Ovary (tissue), 9 donors: ENCODE data around the gene LHX6. TPM values are rescaled to one million over a fixed set of nuclear protein-coding genes. Genes with fewer than 3 reads are reported as not detected.

Source experiments
- DNase-seq, 5 donors: peaks; one replicate each; pipeline ENCODE4 v3.0.0-alpha.2; 2019 to 2020
- H3K27ac ChIP-seq, 2 donors: fragments of 200-600 bp; one replicate each; pipeline versions ENCODE4 v1.5.1 to v1.8.0; 2019 to 2022
- H3K27me3 ChIP-seq: fragments of 200-600 bp; one replicate; pipeline ENCODE4 v1.8.0; 2022
- H3K36me3 ChIP-seq: fragments of 200-600 bp; sonication (generic); one replicate; pipeline ENCODE4 v1.5.1; 2019
- H3K4me1 ChIP-seq: one replicate; pipeline ENCODE4 v1.8.1; 2013; ENCODE audit warnings: mild to moderate bottlenecking, moderate library complexity; ENCODE audit not compliant: insufficient read depth
- H3K4me3 ChIP-seq: fragments of 200-600 bp; sonication (generic); one replicate; pipeline ENCODE4 v1.5.1; 2017
- H3K9me3 ChIP-seq, 2 donors: fragments of 200-600 bp in 1 of 2; sonication (generic) in 1 of 2; one replicate each; pipeline versions ENCODE4 v1.5.1 to v1.8.1; 2013 to 2019; ENCODE audit warnings: mild to moderate bottlenecking in 1 of 2, moderate library complexity in 1 of 2
- EP300 ChIP-seq: sonication (generic); formaldehyde crosslinking; IDR thresholded peaks from one replicate; pipeline ENCODE4 v1.6.1; 2017; ENCODE audit warnings: antibody characterized with exemption
- POLR2A ChIP-seq: fragments of 450-650 bp; IDR thresholded peaks from one replicate; pipeline ENCODE4 v1.6.1; 2017; ENCODE audit warnings: antibody characterized with exemption, mild to moderate bottlenecking, moderate library complexity
- WGBS, 3 donors: extraction: QIAGEN DNeasy Blood & Tissue Kit in 1 of 3; methylation state at CpG; one replicate each; pipeline versions ENCODE4 v1.1.5 to v1.1.7; 2013 to 2017; 5-methylcytosine and 5-hydroxymethylcytosine counted together
- intact Hi-C, 4 donors: fragments of 100-400 bp; cut with DNase I; formaldehyde crosslinking; loops; one replicate each; pipeline versions ENCODE4 v1.11.0 to v1.15.1; 2022 to 2023
- polyA plus RNA-seq, 2 donors: library from polyadenylated mRNA; stranded (reverse); fragments of 200-250 nt in 1 of 2; fragments of 350-450 nt in 1 of 2; fragmentation: Illumina TruSeq in 1 of 2; extraction: RNeasy Lipid Tissue Mini Kit (QIAGEN cat#74804) in 1 of 2; gene quantifications; one replicate each; pipeline ENCODE4 v1.2.3, GENCODE V29; 2013 to 2014
- total RNA-seq, 7 donors: library from RNA; depleted of rRNA in 2 of 7; stranded (reverse); fragments of >200 nt in 2 of 7; fragmentation: NEBNext Ultra II Directional in 3 of 7; extraction: Animal tissue kit (Norgen Biotek cat#: 25700) in 3 of 7; gene quantifications; one replicate each; pipeline versions ENCODE4 v1.1.0 to v1.2.4, GENCODE V29; 2016 to 2023
- TF ChIP-seq, protein P1 (sequence below), 3 donors: fragments of 450-650 bp in 2 of 3; fragments of 200-600 bp in 1 of 3; IDR thresholded peaks; one replicate each; pipeline versions ENCODE4 v1.5.1 to v1.8.0; 2016 to 2022; ENCODE audit warnings: antibody characterized with exemption in 3 of 3, mild to moderate bottlenecking in 1 of 3
- donor health status: DM: no; HTN: no; CAD: no; lungs with moderate emphysema.
- donor health status: DM: no; HTN: no; CAD: no.
- donor health status: Bipolar disorder and iron deficiency.
- donor health status: DM: yes; HTN: yes; CAD: no.
- donor health status: DM: no; HTN: no; CAD: no.
- donor health status: DM: yes; HTN: yes; CAD: no.

The LHX6 gene
- total and polyA plus RNA-seq, 9 donors = 0.46 to 8.8 (median 3.6) TPM

DNA sequence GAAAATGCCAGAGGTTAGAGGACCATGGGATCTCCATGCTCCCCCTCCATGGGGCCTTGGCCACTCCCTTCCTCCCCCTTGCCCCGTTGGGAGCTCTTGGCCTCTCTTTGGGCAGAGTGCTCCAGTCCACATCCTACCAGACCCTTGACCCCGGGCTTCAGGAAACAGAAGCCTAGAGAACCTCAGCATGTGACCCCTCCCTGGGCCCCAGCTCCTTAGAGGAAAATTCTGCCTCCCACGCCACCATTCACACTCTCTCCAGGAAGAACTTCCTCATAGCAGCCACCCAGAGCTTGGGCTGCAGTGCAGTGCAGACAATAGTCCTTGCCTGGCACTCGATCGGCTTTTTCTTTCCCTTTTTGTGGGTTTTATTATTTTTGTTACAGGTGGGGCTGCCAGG lies 6.0 kb downstream of the LHX6 start:
- intact Hi-C loops = no loop called here
- H3K27ac ChIP-seq = no peak overlapping the region
- H3K9me3 ChIP-seq = no peaks in the 10 kb centered on the region
- DNase-seq = no peak
- H3K27me3 ChIP-seq = no peaks in the 10 kb centered on the region
- TF ChIP-seq POLR2A (no peak), EP300 (no peak)
- TF ChIP-seq, protein P1, sequence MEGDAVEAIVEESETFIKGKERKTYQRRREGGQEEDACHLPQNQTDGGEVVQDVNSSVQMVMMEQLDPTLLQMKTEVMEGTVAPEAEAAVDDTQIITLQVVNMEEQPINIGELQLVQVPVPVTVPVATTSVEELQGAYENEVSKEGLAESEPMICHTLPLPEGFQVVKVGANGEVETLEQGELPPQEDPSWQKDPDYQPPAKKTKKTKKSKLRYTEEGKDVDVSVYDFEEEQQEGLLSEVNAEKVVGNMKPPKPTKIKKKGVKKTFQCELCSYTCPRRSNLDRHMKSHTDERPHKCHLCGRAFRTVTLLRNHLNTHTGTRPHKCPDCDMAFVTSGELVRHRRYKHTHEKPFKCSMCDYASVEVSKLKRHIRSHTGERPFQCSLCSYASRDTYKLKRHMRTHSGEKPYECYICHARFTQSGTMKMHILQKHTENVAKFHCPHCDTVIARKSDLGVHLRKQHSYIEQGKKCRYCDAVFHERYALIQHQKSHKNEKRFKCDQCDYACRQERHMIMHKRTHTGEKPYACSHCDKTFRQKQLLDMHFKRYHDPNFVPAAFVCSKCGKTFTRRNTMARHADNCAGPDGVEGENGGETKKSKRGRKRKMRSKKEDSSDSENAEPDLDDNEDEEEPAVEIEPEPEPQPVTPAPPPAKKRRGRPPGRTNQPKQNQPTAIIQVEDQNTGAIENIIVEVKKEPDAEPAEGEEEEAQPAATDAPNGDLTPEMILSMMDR (IDR thresholded peaks at IDR 0.05) = no peak
- peaks cover 6% of the 10 kb centered on the region for H3K4me1 ChIP-seq
- 39 to 50% (median 45%) methylated on average over 5 of the region's 5 CpGs for WGBS, 3 donors
- no peak overlapping the region for H3K4me3 ChIP-seq
- H3K36me3 ChIP-seq = no peaks in the 10 kb centered on the region

- TF ChIP-seq EP300 (no peak), POLR2A (no peak)
- TF ChIP-seq, protein P1 (IDR thresholded peaks at IDR 0.05) = no peak
These were observed 7.5 kb downstream of the LHX6 start for GRCh38 chr9:122221183-122221811.

DNA sequence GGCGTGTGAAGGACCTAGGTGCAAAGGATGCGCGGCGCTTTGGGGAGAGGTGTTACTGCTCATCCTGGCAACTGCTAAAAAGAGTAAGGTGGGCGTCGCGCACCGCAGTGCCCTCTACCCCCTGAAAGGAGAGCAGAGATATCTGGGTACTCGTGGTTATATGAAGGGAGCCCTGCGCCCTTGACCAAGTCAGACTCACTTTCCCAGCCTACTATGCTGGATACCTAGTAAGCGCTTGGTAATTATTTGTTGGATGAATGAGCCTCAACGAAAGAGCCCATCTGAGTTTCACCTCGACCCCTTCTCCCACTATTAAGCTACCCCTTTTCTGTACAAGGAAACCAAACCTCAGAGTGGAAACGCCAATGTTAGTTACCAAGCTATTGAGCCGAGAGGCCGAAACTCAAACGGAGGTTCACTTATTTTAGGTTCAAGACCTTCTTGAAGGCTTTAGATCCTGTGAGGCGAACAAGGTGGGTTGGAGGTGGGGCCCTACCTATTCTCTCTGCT lies 8.0 kb downstream of the LHX6 start:
- no peak for DNase-seq
- Histone ChIP-seq H3K27me3 (no peaks in the 10 kb centered on the region), H3K36me3 (no peaks in the 10 kb centered on the region), H3K4me1 (peaks cover 6% of the 10 kb centered on the region), H3K27ac (no peak overlapping the region), H3K4me3 (no peak overlapping the region), H3K9me3 (peaks cover 0 to 3% of the 10 kb centered on the region in 2 donors)
- WGBS, 3 donors = 16 to 19% (median 19%) methylated on average over 18 of the region's 18 CpGs
- no peak for TF ChIP-seq EP300
- TF ChIP-seq, protein P1 (IDR thresholded peaks at IDR 0.05) = no peak
- no peak for TF ChIP-seq POLR2A
- intact Hi-C loops = no loop called here

More at GRCh38 chr9:122221183-122221811, 7.5 kb downstream of the LHX6 start:
- DNase-seq = no peak
- intact Hi-C loops = no loop called here
- no peaks in the 10 kb centered on the region for H3K27me3 ChIP-seq
- no peak overlapping the region for H3K4me3 ChIP-seq
- H3K9me3 ChIP-seq = no peaks in the 10 kb centered on the region
- H3K27ac ChIP-seq = no peak overlapping the region
- H3K36me3 ChIP-seq = no peaks in the 10 kb centered on the region
- WGBS, 3 donors = 9 to 15% (median 11%) methylated on average over 27 of the region's 27 CpGs
- peaks cover 6% of the 10 kb centered on the region for H3K4me1 ChIP-seq

DNA sequence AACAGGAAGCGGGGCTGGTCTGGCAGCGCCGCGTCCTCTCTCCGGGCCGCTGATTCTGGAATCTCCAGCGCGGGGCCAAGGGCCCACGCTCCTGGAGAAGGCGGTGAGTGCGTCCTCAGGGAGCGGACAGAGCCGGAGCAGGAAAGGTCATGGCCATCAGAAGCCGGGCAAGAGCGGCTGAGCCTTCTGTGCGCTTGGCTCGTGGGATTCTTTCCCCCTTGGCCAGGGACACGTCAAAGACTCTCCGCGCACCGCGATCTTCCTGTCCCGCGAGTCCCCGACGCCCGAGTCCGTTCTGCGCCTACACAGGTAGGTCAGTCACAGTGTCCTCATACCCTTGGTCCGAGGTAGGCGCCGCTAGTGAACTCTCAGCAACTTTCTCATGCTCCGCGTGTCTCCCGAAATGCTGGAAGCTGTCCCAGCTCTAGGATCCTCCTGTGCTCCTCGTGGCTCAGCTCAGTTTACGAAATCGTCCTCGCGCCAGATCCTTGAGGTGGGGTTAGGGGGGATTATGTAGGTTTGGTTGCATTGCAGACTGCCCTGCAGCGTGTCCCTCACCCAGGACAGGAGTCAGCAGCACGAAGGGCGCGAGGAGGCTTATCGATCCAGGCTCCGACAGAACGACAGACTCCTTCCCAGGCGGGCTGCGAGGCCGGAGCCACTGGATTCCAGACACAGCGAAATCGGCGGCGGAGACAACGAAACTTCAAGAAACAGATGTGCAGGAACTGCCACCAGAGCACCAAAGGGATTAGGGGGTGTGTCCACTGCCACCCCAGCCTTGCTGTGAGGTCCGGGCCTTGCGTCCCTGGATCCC lies 8.7 kb downstream of the LHX6 start:
- Histone ChIP-seq H3K4me1 (peaks cover 6% of the 10 kb centered on the region), H3K9me3 (peaks cover 0 to 3% of the 10 kb centered on the region in 2 donors), H3K36me3 (no peaks in the 10 kb centered on the region), H3K4me3 (no peak overlapping the region), H3K27me3 (no peaks in the 10 kb centered on the region), H3K27ac (no peak overlapping the region)
- WGBS, 3 donors = 5 to 9% (median 8%) methylated on average over 48 to 57 of the region's 57 CpGs
- intact Hi-C loops = loop anchor here in 1 of 4 donors (10.0 kb wide), 1 partner anchor 125 kb away; no protein-coding TSS in a partner anchor
- no peak for DNase-seq
- no peak for TF ChIP-seq POLR2A
- TF ChIP-seq EP300 = no peak
- TF ChIP-seq, protein P1 (IDR thresholded peaks at IDR 0.05) = no peak
